Inflammatory macrophage (primary cell): ENCODE results near the gene OR51S1.
"Not testable (repeated sequence)": the region's sequence is repeated elsewhere in the genome, so short reads cannot be mapped to it uniquely, and the experiment has no call there.

Source experiments
- DNase-seq, 2 donors: peaks; one replicate each; pipeline ENCODE4 v3.0.0-alpha.2; 2020 to 2022

OR51S1 gene

DNA sequence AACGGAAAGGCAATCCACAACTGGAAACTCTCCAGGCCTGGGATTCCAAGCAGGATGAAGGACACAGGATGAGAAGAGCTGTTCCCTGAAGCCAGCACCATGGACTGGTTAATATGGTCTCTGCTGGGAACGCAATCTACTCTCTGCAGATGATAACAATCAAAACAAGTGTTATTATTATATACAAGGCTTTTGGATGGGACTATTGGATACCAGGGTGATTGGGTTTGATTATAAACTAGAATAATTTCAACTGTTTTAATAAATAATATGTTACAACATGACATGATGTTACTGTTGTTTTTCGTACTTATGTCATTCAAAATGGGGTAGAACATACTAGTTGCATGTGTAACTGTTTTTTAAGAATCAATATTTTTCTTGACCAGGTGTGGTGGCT is 44.7 kb downstream of the OR51S1 start, which contains the start of gene OR52R1:
TSS of gene OR52R1 (minus strand) at position 101 of the 400 bp plus-strand sequence. CDS start at position 101, 0 bp downstream.
- no peak for DNase-seq

DNA sequence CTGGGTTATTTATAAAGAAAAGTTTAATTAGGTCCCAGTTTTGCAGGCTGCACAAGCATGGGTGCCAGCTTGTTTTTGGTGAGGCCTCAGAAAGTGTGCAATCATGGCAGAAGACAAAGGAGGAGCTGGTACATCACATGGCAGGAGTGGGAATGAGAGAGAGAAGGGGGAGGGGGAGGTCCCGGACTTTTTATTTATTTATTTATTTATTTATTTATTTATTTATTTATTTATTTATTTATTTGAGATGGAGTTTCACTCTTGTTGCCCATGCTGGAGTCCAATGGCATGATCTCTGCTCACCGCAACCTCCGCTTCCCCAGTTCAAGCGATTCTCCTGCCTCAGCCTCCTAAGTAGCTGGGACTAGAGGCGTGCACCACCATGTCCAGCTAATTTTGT is 47.7 kb downstream of the OR51S1 start:
- DNase-seq: not testable (repeated sequence)

DNA sequence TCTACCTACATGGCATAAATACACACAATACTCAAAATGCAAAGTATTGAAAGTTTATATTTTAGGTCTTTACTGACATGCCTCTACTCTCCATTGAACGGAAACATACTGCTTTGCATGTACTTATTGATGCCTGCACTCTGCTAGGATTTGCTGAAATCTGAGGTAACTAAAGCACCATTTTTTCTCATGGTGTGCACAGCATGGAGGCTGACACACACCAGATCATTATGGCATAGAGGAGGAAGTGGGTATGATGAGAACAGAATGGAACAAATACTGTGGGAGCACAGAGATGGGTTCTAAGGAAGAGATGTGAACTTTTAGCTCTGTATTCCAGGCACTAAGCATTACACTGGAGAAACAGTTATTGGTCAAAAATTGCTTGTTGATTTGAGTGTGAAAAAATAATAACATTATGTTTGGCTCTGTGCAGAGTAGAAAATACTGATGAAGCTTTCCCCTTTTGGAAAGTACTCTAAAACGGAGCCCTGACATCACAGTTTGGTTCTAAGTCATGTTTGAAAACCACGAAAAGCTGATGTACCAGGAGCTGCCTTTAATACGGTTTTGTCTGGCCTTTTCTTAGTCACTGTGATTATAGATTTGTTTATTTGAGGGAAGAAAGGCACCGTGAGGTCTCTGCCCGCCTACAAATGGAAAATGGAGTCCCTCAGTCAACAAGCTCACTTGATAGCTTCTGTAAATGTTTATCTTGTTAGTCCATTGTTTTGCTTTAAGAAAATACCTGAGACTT is 50.4 kb downstream of the OR51S1 start:
- no peak for DNase-seq
